Skeletal muscle satellite cell (primary cell): ENCODE data around the gene FAR2.
"Not testable (repeated sequence)": the region's sequence is repeated elsewhere in the genome, so short reads cannot be mapped to it uniquely, and the experiment has no call there.

Experiments
- H3K27me3 ChIP-seq: 2 replicates; pipeline ENCODE4 v1.7.0; 2013; ENCODE audit warnings: low read length; ENCODE audit not compliant: control insufficient read depth, insufficient read depth
- H3K36me3 ChIP-seq: 2 replicates; pipeline ENCODE4 v1.7.0; 2013; ENCODE audit warnings: mild to moderate bottlenecking, control low read depth, low read length; ENCODE audit not compliant: insufficient read depth
- H3K4me1 ChIP-seq: 2 replicates; pipeline ENCODE4 v1.7.0; 2013; ENCODE audit warnings: low read length; ENCODE audit not compliant: control insufficient read depth, insufficient read depth
- H3K4me2 ChIP-seq: 2 replicates; pipeline ENCODE4 v1.7.0; 2013; ENCODE audit warnings: mild to moderate bottlenecking, low read length
- H3K4me3 ChIP-seq: 2 replicates; pipeline ENCODE4 v1.7.0; 2013; ENCODE audit warnings: low read length
- H3K9ac ChIP-seq: 2 replicates; pipeline ENCODE4 v1.7.0; 2013; ENCODE audit warnings: mild to moderate bottlenecking, low read depth, low read length, moderate library complexity
- H3K9me3 ChIP-seq: replicated peaks from 2 replicates; pipeline ENCODE4 v1.7.0; 2013; ENCODE audit warnings: mild to moderate bottlenecking, control low read depth, low read length

Gene FAR2

GRCh38 chr12:29290475-29290874, 141.4 kb downstream of the FAR2 start:
- not testable (repeated sequence) for H3K9ac ChIP-seq, H3K4me2 ChIP-seq, H3K4me1 ChIP-seq, H3K4me3 ChIP-seq, H3K27me3 ChIP-seq, H3K9me3 ChIP-seq, H3K36me3 ChIP-seq

DNA sequence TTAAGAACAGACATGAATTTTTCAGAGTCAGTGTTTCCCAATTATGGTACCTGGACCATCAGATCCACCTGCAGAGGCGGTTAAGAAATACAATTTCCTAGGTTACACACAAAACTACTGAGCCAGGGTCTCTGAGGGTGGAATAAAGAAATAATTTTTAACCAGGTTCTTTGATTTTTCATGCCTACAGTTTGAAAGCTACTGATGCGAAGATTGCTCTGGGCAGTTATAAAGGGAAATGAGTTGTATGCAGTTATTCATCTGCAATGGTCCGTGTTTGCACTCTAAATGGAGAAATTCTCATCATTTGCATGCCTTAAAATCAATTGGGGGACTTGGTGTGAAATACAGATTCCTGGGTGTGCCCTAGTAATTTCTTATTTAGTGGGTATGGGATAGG, 142.1 kb downstream of the FAR2 start:
- no peak overlapping the region for H3K4me3 ChIP-seq
- no peak overlapping the region for H3K4me2 ChIP-seq
- H3K36me3 ChIP-seq = no peaks in the 10 kb centered on the region
- H3K27me3 ChIP-seq = no peaks in the 10 kb centered on the region
- no peaks in the 10 kb centered on the region for H3K9me3 ChIP-seq
- H3K9ac ChIP-seq = no peak overlapping the region
- H3K4me1 ChIP-seq = peaks cover 2% of the 10 kb centered on the region

DNA sequence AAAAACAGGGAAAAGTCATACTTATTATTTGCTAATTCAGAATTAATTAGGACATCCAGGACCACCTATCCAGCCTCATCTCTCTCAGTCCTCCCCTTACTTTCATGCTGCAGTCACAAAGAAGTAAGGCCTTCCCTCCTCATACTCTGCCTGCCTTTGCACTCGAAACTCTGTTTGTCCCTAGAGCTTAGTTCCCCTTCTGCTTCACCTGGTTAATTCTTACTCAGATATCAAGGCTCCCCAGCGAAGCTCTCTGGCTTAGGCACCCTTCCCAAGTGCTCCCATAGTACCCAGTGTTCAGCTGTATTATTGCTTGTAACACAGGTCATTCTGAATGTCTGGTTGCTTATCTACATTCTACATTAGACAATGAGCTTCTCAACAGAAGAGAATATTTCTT, 150.6 kb downstream of the FAR2 start:
- Histone ChIP-seq H3K4me2 (no peak overlapping the region), H3K27me3 (no peaks in the 10 kb centered on the region), H3K9ac (no peak overlapping the region), H3K36me3 (no peaks in the 10 kb centered on the region), H3K9me3 (no peaks in the 10 kb centered on the region), H3K4me1 (no peaks in the 10 kb centered on the region), H3K4me3 (no peak overlapping the region)

DNA sequence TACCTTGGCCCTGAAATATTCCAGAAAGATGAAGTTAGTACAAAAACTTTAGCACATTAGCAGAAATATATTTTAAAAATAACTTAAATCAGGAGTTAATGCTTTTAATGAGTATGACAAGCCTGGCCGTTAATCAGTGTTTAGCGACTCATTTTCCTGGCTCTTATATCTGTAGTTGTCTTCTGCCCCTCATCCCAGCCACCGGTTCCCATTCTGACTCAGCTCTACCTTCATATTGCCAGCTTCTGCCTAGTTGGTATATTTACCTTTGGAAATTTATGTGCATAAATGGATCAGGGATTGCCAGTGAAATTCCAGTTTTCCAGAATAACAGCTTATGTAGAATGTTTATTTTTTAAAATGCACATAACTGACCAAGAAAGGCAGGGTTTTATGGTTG, 152.0 kb downstream of the FAR2 start:
- Histone ChIP-seq H3K4me2 (no peak overlapping the region), H3K9me3 (no peaks in the 10 kb centered on the region), H3K27me3 (no peaks in the 10 kb centered on the region), H3K4me1 (no peaks in the 10 kb centered on the region), H3K4me3 (no peak overlapping the region), H3K9ac (no peak overlapping the region), H3K36me3 (no peaks in the 10 kb centered on the region)

GRCh38 chr12:29304388-29304787, 155.3 kb downstream of the FAR2 start:
- no peak overlapping the region for H3K4me2 ChIP-seq
- H3K4me1 ChIP-seq = no peaks in the 10 kb centered on the region
- H3K9me3 ChIP-seq = no peaks in the 10 kb centered on the region
- H3K4me3 ChIP-seq = no peak overlapping the region
- H3K27me3 ChIP-seq = no peaks in the 10 kb centered on the region
- H3K36me3 ChIP-seq = no peaks in the 10 kb centered on the region
- no peak overlapping the region for H3K9ac ChIP-seq

- no peak overlapping the region for H3K9ac ChIP-seq
- H3K4me1 ChIP-seq = no peaks in the 10 kb centered on the region
- no peaks in the 10 kb centered on the region for H3K36me3 ChIP-seq
These were observed 157.2 kb downstream of the FAR2 start for GRCh38 chr12:29306266-29306665.

DNA sequence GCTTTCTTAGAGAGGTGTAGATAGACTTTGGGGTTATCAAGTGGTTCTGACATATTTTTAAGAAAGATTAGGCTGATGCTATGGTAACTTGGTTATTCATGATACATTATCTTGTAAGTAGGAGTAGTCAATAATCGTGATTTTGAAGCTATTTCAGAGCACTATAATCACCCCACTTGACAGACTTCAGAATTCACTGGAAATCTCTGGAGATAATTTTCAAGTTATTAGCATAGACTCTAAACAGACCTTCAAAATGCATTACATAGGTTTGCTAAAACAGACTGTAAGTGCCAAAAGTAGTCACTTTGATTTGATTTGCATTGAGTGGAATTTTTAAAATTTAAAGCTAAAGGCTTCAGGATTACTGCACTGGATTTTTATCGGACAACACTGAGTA, 157.6 kb downstream of the FAR2 start:
- H3K27me3 ChIP-seq = no peaks in the 10 kb centered on the region
- no peaks in the 10 kb centered on the region for H3K4me1 ChIP-seq
- H3K4me2 ChIP-seq = no peak overlapping the region
- H3K4me3 ChIP-seq = no peak overlapping the region
- no peaks in the 10 kb centered on the region for H3K36me3 ChIP-seq
- H3K9ac ChIP-seq = no peak overlapping the region
- H3K9me3 ChIP-seq = no peaks in the 10 kb centered on the region

More at GRCh38 chr12:29306266-29306665, 157.2 kb downstream of the FAR2 start:
- H3K4me3 ChIP-seq = no peak overlapping the region
- no peaks in the 10 kb centered on the region for H3K27me3 ChIP-seq
- no peaks in the 10 kb centered on the region for H3K9me3 ChIP-seq
- H3K4me2 ChIP-seq = no peak overlapping the region

- H3K4me3 ChIP-seq = no peak overlapping the region
- H3K27me3 ChIP-seq = no peaks in the 10 kb centered on the region
- H3K9ac ChIP-seq = no peak overlapping the region
- H3K4me1 ChIP-seq = no peaks in the 10 kb centered on the region
- no peaks in the 10 kb centered on the region for H3K36me3 ChIP-seq
- no peak overlapping the region for H3K4me2 ChIP-seq
- H3K9me3 ChIP-seq = no peaks in the 10 kb centered on the region
These were observed 160.3 kb downstream of the FAR2 start for GRCh38 chr12:29309320-29309902.

DNA sequence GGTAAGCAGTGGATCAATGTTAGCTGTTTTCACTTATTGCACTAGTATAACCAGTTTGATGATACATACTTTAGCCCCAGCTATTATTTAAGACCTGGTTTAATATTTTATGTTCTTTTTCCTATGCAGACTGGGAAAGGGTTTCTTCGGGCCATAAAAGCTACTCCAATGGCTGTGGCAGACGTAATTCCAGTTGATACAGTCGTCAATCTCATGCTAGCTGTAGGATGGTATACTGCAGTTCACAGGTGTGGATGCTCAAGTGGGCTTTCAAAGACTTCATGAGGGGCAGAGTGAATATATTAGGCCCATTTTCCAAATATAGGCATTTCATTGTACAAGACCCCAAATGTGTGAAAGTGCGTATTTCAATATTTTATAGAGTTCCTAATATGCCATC, 161.8 kb downstream of the FAR2 start:
- Histone ChIP-seq H3K27me3 (no peaks in the 10 kb centered on the region), H3K9me3 (no peaks in the 10 kb centered on the region), H3K4me1 (no peaks in the 10 kb centered on the region), H3K4me3 (no peak overlapping the region), H3K9ac (no peak overlapping the region), H3K36me3 (no peaks in the 10 kb centered on the region), H3K4me2 (no peak overlapping the region)

GRCh38 chr12:29314416-29314815, 165.3 kb downstream of the FAR2 start:
- Histone ChIP-seq H3K9ac (no peak overlapping the region), H3K4me3 (no peak overlapping the region), H3K4me1 (peaks cover 2% of the 10 kb centered on the region), H3K4me2 (no peak overlapping the region), H3K9me3 (no peaks in the 10 kb centered on the region), H3K36me3 (no peaks in the 10 kb centered on the region), H3K27me3 (no peaks in the 10 kb centered on the region)

- no peak overlapping the region for H3K4me3 ChIP-seq
- no peaks in the 10 kb centered on the region for H3K9me3 ChIP-seq
- no peaks in the 10 kb centered on the region for H3K36me3 ChIP-seq
These were observed 167.7 kb downstream of the FAR2 start for GRCh38 chr12:29316752-29317151.

DNA sequence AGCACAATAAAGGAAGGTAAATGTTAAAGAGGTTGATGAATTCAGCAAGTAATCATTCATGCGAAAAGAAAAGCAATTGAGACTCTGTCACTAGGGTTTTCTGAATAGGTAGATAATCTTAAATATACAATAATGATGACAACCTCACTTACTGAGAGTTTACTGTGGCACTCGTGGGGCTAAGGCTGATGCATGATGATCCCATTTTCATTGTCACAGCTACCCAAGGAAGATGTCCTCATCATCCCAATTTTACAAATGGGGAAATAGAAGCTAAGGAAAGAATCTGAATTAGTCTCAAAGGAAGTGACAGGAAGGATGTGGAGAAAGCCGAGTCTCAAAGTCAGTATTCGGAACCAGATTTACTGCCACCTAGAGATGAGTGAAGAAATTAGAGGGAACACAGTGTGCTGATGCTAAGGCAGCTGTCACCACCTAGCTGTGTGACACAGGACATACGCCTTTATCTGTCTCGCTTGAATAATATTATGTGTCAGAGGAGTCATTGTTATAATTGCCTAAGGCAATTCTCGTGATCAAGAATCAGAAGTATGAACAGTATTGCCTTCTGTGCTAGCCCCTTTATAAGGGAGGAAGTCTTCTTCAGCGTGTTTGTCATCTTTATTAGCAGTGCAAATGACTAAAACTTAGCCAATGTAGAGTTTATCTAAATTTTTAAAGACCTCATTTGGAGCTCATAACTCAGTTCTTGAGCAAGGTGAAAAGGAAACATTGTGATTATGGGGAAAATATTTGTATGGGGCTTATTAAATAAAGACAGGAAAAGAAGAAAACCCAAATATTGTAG, 168.7 kb downstream of the FAR2 start:
- Histone ChIP-seq H3K27me3 (no peaks in the 10 kb centered on the region), H3K4me1 (peaks cover 15% of the 10 kb centered on the region), H3K9ac (no peak overlapping the region), H3K36me3 (peaks cover 7% of the 10 kb centered on the region), H3K9me3 (no peaks in the 10 kb centered on the region), H3K4me2 (no peak overlapping the region), H3K4me3 (no peak overlapping the region)

More at GRCh38 chr12:29316752-29317151, 167.7 kb downstream of the FAR2 start:
- Histone ChIP-seq H3K27me3 (no peaks in the 10 kb centered on the region), H3K9ac (no peak overlapping the region), H3K4me1 (peaks cover 15% of the 10 kb centered on the region), H3K4me2 (no peak overlapping the region)
